Measurements from ENCODE around the gene INTS1. TPM values are rescaled to one million over a fixed set of nuclear protein-coding genes. Genes with fewer than 3 reads are reported as not detected.

The INTS1 gene
- total and polyA plus RNA-seq, 2 experiments from 2014 or later: 35.1 to 111 TPM

DNA sequence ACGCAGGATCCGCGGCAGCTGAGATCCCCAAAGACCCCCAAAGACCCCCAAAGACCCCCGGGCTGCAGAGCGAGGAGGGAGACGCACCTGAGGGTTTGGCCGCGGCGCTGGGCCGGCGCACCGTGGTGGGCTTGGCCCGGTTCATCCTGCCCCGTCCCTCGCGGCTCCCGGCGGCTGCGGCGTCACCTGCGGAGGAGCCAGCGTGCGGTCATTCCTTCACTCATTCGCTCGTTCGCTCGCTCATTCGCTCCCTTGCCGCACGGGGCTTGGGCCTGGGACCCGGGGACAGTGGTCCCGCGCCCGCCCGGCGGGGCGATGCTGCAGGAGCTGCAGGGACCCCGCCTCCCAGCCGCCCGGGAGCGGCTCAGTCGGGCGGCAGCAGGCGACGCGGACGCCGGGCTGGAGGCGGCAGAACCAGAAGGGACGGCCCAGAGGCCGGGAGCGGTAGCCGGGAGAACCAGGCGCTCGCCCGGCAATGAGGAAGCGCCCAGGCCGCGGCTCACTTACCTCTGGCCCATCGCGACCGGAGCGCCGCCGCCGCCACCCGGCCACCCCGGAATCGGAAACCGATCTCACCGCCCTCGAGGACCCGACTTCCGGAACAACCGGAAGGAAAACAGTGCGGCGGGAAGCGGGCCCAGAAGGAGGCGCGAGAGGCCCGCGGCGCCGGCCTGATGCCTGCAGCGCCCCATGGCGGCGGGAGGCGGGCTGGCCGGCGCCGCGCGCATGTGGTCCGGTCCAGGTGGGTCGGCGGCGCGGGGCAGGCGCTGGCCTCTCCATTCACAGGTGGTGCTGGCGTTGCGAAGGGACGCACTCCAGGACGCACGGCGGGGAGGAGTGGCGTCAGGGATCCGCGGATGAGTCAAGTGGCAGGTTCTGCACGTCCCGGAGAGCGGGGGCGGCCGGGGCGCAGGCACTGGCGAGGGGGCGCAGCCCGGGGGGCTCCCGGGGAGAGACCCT, at the start of gene INTS1 (continued):
- peak; percentile 25; the same call in 1 of the 2 replicates for TF ChIP-seq CREB1 (CRISPR knock-in tag; IDR thresholded peaks at IDR 0.05; ENCODE audit: low read depth)

DNA sequence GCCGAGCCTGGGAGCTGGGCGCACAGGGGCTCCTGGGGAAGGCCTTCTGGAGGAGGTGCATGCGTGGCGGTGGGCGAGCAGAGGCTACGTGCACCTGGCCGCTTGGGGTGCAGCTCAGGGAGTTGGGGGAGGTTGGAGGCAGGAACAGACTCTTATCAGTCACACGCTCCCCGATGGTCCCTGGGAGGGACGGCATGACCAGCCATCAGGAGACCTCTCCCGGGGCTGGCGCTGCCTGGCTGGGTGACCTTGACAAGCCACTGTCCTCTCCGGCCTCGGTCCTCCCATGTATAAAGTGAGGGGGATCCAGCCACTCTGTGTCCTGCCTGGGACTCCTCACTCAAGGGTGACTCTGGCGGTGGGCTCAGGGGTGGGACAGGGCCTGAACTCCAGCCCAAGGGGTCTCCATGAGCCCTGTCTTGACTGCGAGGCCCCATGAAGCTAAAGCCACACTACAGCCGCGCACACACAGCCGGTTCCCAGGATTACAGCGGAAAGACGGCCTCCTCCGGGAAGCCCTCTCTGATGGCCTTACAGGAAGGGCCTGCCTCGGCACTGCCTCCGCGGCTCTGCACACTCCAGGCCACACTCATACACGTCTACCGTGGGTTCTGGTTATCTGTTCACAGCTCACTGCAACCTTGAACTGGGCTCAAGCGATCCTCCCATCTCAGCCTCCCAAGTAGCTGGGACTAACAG, 49.5 kb upstream of the INTS1 start:
- no peak overlapping the region for H3K4me2 ChIP-seq
- no peak overlapping the region for H3K27ac Mint-ChIP-seq
- ATAC-seq: no peak
- H3K4me1 Mint-ChIP-seq: peaks cover 11% of the 10 kb centered on the region
- peaks cover 9% of the 10 kb centered on the region; the same call in 1 of the 2 replicates for H3K4me1 ChIP-seq (ENCODE audit: insufficient read depth)
- H3F3A ChIP-seq (replicated peaks; ENCODE audit: low read depth): no peaks in the 10 kb centered on the region
- H4K20me1 ChIP-seq (replicated peaks; ENCODE audit: insufficient read depth): no peaks in the 10 kb centered on the region
- H2AFZ ChIP-seq: no peak overlapping the region
- H3K9me2 ChIP-seq (ENCODE audit: insufficient read depth): no peaks in the 10 kb centered on the region
- H3K9me3 Mint-ChIP-seq: no peaks in the 10 kb centered on the region
- H3K36me3 Mint-ChIP-seq (ENCODE audit: low read depth): no peaks in the 10 kb centered on the region
- DNase-seq (ENCODE audit: low spot score): no peak
- H3K36me3 ChIP-seq (ENCODE audit: insufficient read depth): no peaks in the 10 kb centered on the region
- no peak overlapping the region for H3K4me3 Mint-ChIP-seq
- H3K27ac ChIP-seq (ENCODE audit: low read depth): no peak overlapping the region; the same call in 1 of the 2 replicates
- no peaks in the 10 kb centered on the region for H3K27me3 ChIP-seq (ENCODE audit: insufficient read depth)
- H3K79me2 ChIP-seq (replicated peaks; ENCODE audit: insufficient read depth): no peaks in the 10 kb centered on the region
- peaks cover 6% of the 10 kb centered on the region for H3K27me3 Mint-ChIP-seq (ENCODE audit: insufficient read depth, low read depth, poor library complexity)
- H3K4me3 ChIP-seq: no peak overlapping the region
- TF ChIP-seq, protein P1, sequence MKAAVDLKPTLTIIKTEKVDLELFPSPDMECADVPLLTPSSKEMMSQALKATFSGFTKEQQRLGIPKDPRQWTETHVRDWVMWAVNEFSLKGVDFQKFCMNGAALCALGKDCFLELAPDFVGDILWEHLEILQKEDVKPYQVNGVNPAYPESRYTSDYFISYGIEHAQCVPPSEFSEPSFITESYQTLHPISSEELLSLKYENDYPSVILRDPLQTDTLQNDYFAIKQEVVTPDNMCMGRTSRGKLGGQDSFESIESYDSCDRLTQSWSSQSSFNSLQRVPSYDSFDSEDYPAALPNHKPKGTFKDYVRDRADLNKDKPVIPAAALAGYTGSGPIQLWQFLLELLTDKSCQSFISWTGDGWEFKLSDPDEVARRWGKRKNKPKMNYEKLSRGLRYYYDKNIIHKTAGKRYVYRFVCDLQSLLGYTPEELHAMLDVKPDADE (IDR thresholded peaks at IDR 0.05): no peak
- TF ChIP-seq CREB1 (CRISPR knock-in tag; IDR thresholded peaks at IDR 0.05; ENCODE audit: low read depth): no peak
- no peak for TF ChIP-seq POLR2AphosphoS5 (IDR thresholded peaks at IDR 0.05; ENCODE audit: low read depth)
- TF ChIP-seq NANOG (IDR thresholded peaks at IDR 0.05; ENCODE audit: borderline replicate concordance): no peak
- no peak for TF ChIP-seq EZH2phosphoT487 (IDR thresholded peaks at IDR 0.05; ENCODE audit: unreplicated experiment)
- TF ChIP-seq, protein P2, sequence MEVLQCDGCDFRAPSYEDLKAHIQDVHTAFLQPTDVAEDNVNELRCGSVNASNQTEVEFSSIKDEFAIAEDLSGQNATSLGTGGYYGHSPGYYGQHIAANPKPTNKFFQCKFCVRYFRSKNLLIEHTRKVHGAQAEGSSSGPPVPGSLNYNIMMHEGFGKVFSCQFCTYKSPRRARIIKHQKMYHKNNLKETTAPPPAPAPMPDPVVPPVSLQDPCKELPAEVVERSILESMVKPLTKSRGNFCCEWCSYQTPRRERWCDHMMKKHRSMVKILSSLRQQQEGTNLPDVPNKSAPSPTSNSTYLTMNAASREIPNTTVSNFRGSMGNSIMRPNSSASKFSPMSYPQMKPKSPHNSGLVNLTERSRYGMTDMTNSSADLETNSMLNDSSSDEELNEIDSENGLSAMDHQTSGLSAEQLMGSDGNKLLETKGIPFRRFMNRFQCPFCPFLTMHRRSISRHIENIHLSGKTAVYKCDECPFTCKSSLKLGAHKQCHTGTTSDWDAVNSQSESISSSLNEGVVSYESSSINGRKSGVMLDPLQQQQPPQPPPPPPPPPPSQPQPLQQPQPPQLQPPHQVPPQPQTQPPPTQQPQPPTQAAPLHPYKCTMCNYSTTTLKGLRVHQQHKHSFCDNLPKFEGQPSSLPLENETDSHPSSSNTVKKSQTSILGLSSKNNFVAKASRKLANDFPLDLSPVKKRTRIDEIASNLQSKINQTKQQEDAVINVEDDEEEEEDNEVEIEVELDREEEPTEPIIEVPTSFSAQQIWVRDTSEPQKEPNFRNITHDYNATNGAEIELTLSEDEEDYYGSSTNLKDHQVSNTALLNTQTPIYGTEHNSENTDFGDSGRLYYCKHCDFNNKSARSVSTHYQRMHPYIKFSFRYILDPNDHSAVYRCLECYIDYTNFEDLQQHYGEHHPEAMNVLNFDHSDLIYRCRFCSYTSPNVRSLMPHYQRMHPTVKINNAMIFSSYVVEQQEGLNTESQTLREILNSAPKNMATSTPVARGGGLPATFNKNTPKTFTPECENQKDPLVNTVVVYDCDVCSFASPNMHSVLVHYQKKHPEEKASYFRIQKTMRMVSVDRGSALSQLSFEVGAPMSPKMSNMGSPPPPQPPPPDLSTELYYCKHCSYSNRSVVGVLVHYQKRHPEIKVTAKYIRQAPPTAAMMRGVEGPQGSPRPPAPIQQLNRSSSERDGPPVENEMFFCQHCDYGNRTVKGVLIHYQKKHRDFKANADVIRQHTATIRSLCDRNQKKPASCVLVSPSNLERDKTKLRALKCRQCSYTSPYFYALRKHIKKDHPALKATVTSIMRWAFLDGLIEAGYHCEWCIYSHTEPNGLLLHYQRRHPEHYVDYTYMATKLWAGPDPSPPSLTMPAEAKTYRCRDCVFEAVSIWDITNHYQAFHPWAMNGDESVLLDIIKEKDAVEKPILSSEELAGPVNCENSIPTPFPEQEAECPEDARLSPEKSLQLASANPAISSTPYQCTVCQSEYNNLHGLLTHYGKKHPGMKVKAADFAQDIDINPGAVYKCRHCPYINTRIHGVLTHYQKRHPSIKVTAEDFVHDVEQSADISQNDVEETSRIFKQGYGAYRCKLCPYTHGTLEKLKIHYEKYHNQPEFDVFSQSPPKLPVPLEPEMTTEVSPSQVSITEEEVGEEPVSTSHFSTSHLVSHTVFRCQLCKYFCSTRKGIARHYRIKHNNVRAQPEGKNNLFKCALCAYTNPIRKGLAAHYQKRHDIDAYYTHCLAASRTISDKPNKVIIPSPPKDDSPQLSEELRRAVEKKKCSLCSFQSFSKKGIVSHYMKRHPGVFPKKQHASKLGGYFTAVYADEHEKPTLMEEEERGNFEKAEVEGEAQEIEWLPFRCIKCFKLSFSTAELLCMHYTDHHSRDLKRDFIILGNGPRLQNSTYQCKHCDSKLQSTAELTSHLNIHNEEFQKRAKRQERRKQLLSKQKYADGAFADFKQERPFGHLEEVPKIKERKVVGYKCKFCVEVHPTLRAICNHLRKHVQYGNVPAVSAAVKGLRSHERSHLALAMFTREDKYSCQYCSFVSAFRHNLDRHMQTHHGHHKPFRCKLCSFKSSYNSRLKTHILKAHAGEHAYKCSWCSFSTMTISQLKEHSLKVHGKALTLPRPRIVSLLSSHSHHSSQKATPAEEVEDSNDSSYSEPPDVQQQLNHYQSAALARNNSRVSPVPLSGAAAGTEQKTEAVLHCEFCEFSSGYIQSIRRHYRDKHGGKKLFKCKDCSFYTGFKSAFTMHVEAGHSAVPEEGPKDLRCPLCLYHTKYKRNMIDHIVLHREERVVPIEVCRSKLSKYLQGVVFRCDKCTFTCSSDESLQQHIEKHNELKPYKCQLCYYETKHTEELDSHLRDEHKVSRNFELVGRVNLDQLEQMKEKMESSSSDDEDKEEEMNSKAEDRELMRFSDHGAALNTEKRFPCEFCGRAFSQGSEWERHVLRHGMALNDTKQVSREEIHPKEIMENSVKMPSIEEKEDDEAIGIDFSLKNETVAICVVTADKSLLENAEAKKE (CRISPR knock-in tag; IDR thresholded peaks at IDR 0.05): no peak
- no peak for TF ChIP-seq STAT1 (IDR thresholded peaks at IDR 0.05; ENCODE audit: unreplicated experiment)
- TF ChIP-seq, protein P3, sequence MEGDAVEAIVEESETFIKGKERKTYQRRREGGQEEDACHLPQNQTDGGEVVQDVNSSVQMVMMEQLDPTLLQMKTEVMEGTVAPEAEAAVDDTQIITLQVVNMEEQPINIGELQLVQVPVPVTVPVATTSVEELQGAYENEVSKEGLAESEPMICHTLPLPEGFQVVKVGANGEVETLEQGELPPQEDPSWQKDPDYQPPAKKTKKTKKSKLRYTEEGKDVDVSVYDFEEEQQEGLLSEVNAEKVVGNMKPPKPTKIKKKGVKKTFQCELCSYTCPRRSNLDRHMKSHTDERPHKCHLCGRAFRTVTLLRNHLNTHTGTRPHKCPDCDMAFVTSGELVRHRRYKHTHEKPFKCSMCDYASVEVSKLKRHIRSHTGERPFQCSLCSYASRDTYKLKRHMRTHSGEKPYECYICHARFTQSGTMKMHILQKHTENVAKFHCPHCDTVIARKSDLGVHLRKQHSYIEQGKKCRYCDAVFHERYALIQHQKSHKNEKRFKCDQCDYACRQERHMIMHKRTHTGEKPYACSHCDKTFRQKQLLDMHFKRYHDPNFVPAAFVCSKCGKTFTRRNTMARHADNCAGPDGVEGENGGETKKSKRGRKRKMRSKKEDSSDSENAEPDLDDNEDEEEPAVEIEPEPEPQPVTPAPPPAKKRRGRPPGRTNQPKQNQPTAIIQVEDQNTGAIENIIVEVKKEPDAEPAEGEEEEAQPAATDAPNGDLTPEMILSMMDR (conservative IDR thresholded peaks at IDR 0.05; ENCODE audit: low read depth in 2 of 2): no peak
- TF ChIP-seq EZH2 (IDR thresholded peaks at IDR 0.05; ENCODE audit: low read depth, unreplicated experiment): no peak
- no peak for TF ChIP-seq JUNB (IDR thresholded peaks at IDR 0.05; ENCODE audit: unreplicated experiment)
- no peak for TF ChIP-seq ZNF331 (CRISPR knock-in tag; IDR thresholded peaks at IDR 0.05; ENCODE audit: low read depth)
- no peak for TF ChIP-seq ZNF114 (CRISPR knock-in tag; IDR thresholded peaks at IDR 0.05)

All from GM23338 (cell line).